GM19455 (cell line): Measurements from ENCODE around the gene LRFN2.

Experiments used
- ATAC-seq: cut with Tn5 transposase; IDR thresholded peaks from one replicate; pipeline ENCODE4 v1.9.1; 2021; ENCODE audit not compliant: unreplicated experiment

LRFN2 gene

DNA sequence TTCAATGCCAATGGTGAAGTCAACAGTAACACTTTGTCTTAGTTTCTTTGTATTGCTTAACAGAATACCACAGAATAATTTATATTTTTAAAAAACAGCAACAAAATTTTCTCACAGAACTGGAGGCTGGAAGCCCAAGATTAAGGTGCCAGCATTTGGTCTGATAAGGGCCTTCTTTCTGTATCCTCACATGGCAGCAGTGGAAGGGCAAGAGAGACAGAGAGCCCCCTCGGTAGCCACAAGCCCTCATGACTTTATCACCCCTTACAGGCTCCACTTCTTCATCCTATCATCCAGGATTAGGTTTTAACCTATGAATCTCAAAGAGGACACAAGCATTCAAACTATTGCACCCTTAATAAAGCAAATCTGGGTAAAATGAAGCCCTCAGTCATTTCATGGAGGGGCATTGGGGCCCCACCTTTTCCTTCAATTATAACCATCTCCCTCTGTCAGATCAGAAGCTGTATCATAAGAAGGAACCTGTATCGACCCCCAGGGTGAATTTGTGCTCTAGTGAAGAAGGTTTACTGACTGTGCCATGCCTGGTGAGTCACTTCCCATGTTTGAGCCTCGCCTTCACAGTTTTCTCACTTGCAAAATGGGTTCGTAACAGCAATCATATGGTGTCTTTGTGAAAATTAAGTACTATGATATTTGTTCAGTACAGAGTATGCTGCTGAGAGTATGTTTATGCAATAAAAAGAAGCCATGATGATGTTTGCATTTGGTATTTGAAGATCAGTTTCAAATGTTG, 178.2 kb downstream of the LRFN2 start:
- no peak for ATAC-seq

DNA sequence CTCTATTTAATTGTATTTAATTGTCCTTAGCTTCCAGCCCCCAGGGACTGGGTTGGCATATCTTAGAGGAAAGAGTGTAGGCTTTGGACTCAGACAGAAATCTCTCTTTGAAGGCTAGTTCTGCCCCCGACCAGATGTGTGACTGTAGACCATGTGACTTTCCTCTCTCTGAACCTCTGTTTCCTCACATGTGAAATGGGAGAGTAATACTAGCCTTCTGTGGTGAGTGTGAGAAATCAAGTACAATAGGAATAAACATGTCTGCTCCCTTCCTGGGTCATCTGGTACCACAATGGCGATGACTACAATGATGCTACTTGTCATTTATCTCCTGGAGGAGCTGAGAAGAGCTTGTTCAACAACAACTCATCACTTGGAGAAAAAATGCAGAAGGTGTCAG, 179.9 kb downstream of the LRFN2 start:
- ATAC-seq = no peak

DNA sequence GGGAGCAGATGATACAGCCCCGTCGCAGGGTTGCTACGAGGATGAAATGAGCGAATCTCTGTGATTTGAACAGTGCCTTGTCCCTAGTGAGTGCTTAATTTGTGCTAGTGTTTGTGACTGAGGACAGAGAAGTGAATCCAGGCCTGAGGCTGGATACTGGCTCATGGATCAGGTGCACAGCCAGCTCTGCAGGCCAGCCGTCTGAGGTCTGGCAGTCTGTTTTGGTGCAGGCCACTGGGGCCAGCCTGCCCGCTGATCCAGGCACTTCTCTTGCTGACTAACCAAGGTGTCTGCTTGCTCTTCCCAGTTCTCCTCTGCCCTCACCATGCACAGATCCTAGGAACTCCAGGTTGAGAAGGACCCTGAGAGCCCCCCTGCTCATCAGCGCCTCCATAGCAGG, 181.0 kb downstream of the LRFN2 start:
- ATAC-seq = no peak

DNA sequence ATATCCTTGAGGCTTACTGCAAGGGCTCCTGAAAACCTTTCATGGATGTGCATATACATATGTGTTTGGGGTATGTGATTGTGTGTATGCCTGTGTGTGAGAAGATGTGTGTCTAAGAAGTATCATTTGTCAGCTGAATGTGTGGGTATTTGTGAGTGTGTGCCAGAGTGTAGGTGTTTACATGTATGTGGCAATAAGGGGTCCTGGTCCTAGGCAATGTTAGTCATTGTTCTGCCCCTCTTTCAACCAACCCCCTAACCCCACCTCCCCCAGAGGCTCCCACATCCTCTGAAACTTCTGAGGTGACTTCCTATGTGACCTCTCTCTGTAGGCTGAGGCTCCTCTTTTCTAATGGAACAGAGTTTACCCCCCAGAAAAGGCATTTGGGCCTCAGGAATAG, 186.4 kb downstream of the LRFN2 start:
- no peak for ATAC-seq

DNA sequence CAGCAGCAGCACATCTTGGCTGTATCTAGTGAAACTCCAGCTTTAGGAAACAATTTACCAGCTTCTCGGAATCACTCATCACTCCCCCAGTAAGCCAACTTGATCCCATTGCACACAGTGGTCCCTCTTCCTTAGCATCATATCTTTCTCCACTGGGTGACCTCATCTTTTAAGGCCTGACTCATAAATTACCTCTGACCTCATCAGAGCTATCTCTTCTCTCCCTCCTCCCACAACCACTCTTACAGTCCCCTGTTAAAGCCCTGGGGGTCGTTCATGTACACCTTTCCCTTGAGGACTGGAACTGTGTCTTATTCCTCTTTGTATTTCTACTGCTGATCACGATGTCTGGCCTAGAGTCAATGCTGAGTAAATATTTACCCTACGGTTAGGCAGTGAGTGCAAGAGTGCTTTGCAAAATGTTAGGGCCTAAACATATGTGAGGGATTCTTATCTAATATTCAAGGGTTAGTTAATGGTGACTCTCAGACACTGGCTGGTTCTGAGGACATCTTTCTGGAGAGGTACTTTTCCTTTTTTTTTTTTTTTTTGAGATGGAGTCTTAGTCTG, 187.2 kb downstream of the LRFN2 start:
- no peak for ATAC-seq

DNA sequence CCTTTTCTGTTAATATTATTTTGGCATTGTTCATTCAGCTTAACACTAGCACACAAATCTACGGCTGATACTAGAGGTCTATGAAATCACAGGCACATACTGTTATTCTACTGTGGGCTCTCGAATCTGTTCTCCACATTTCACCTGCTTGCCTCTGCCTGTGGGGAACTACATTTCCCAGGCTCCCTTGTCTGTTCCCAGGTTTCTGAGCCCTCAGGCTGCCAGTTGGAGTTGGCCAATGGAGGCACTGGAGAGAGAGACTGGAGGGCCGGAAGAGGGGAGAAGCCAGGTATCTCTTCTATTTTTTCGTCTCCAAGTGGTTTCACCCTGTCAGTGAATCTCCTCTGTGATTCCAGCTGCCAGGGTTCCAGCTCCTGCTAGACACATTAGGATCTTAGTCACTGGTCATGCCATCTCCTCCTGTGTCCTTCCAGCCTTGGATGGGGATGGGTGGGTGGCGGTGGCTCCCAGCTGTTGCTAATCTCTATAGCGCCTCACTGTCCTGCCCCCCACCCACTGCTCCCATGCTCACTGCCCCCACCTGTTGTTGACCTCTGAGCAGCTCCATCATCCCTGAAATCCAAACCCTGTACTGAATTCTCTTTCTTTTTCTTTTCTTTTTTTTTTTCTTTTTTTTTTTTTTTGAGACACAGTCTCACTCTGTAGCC, 188.2 kb downstream of the LRFN2 start:
- ATAC-seq = no peak

DNA sequence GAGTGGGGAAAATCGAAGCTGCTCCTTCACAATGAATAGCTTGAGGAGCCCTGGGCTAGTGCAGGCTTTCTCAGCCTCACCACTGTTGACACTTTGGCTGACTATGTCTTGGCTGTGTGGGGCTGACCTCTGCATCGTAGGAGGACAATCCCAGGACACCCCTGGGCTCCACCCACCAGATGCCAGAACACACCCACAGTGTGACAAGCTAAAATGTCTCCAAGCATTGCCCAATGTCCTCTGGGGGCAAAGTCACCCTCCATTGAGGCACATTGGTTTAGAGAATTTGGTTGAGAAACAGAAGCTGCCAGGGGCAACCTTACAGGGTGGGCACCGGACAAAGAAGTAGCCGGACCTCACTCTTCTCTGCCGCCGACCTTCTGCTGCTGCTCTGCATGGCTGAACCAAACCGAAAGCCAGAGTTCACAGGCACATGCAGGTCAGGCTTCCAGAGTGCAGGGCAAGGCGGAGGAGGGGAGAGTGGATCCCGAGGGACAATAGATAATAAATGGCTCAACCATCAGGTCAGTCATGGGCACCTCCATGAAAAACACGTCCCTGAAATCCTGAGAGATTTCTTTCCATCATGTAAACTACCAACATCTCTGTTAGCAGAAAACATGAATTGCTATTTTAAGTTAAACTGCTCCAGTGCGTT, 189.0 kb downstream of the LRFN2 start:
- ATAC-seq = no peak

DNA sequence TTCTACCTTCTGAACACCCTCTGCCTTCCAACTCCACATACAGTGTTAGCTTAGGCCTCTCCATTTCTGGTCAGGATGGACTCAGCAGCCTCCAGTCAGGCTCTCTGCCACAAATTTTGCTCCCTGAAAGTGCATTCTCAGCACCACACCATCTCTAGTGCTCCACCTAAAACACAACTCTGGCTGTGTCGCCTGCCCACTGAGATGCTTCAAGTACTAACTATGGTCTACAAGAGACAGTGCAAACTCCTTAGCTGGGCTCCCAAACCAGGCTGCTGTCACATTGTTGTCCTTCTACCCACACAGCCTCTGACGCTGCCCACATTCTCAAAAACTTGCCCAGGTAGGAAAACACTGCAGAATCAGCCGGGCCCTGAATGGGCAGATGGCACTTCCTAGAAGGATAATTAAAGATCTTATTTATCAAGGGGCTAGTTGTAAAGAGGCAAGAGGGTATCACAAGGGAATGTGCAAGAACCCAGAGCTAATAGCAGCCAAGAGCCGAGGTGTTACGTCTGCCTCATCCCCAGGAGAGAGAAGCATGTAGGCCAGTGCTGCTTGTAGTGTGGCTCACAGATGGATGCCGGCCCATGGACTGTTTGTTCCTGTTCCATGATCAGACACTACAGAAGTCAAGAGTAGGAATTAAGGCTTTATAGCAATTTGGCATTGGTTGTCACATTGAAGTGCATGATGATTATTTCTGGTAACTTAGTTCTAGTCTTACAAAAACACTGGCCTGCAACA, 189.7 kb downstream of the LRFN2 start:
- ATAC-seq = no peak

DNA sequence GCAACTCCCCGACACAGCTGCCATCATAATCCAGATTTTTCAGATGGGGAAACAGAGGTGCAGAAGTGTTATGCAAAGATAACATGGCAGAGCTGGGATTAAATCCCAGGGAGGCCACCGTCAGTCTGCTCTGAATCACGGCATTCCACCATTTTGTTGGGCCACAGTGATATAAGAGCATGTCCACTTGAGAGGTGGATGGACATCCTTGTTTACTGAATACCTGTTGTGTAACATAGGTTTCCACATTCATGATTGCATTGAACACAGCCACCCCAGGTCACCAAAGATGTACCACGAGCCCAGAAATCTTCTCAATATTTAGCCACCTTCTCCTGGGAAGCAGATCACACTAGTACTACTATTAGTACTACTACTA, 191.5 kb downstream of the LRFN2 start:
- no peak for ATAC-seq

DNA sequence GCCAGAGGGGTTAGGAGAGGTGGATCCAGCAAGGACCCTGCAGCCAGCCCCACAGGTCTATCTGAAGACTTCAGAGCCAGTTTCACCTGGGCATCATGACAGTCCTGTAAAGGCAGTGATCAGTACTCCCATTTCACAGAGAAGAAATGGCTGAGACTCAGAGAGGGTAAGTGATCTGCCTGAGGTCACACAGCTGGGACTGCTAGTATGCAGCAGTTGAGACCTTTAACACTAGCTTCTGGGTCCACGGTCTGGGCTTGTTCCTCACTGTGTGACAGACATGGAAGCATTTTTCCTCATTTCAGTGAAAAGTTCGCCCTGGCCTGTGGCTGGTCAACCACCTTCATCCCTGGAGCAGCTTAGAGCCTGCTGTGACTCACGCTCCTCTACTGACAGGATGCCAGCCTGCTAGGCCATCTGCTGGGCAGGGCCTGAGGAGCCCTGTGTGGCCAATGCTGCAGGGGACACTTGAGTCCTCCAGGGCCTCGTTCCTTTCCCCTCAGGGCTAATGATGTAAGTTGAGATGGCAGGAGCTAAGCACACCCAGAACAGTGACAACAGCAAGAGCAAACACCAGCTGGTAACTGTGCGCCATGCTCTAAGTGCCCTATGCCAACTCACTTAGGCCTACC, 192.0 kb downstream of the LRFN2 start:
- no peak for ATAC-seq

DNA sequence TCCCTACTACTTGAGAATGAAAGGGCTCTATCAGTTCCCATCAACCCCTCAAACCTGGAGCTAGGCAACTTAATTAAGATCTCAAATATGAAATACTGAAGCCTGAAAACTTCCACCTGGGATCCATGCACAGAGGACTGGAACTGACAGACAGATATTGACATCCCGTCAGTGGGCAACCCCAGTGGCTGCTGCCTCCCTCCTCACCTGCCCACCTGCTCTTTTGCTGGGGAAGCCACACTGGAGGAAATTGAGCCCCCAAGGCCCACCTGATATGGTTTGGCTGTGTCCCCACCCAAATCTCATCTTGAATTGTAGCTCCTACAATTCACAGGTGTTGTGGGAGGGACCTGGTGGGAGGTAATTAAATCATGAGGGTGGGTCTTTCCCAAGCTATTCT, 192.8 kb downstream of the LRFN2 start:
- no peak for ATAC-seq

DNA sequence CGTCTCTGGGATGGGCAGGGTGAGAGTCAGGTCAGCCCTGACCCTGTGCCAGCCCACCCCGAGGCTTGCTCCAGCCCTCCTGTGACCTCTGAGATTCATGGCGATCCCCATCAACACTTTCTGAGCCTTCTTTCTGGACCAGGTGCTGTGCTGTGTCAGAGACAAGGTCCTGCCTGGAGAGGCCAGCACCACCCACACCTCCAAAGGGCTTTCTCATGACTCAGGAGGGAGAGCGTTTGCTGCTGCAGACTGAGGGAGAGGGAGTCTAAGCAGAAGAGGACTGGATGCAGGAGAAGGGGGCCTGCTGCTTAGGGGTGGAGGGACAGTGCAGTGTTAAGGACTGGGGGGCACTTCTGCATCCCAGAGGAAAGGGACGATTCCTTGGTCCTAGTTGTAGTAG, 193.5 kb downstream of the LRFN2 start:
- no peak for ATAC-seq

DNA sequence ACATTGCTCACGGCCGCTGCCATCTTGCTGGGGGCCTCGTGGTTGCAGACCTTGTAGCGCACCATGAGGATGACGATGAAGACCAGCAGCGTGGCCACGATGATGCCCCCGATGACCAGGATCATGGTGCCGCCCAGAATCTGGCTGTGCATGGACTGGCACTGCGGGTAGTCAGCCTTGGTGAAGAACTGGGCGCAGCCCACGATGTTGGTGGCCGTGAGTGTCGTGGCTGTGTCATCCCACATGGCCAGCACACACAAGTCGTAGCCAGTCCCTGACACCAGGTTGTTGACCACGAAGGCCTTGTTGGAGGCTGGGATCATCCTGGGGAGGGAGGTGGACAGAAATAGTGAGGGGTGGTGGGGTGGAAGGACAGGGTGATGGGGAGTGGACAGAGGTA, 194.6 kb downstream of the LRFN2 start:
- ATAC-seq = no peak

DNA sequence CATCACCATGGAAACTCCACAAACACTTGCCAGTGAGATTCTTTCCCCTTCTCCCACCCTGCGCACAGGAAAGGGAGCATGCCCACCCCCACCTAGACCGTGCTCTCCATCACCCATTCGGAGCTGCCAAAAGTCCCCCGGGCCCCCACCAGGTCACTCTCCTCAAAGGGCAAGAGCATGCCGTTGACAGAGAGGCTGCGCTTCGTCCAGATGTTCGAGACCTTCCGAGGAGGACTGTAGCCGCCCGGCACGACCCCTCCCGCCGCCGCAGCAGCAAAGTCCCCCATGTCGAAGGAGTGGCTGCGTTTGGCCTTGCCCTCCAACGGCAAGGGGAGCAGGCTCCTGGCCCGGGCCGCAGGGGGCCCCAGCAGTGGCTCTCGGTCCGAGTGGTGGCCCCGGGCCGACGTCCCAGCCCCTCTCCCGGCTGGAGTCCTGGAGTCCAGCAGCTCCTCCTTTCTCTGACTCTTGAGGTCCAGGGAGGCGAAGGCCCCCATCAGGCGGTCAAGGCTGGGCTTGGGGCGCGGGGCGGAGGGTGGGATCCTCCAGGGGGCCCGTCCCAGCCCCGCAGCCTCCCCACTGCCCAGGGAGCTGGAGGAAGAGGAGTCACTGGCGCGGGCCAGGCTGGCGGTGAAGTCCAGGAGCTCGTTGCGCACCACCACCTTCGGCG, 195.2 kb downstream of the LRFN2 start:
- ATAC-seq = no peak

DNA sequence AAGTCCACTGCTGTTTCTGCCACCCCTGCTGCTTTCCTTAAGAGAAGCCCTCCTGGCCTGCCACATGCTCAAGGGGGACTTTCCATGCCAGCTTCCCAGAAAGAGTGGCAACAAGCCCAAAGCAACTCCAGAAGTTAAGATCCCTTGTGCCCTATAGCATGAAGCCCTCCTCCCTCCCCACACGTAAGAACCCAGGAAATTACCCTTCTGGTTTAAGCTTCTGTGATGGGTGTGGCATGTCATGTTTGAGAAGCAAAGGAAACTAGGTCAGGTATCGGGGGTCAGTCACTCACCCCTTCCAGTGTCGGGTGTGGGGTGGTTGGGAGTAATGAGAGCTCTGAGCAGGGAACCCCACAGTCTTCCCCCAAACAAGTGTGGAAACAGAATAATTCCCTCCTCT, 196.1 kb downstream of the LRFN2 start:
- no peak for ATAC-seq

DNA sequence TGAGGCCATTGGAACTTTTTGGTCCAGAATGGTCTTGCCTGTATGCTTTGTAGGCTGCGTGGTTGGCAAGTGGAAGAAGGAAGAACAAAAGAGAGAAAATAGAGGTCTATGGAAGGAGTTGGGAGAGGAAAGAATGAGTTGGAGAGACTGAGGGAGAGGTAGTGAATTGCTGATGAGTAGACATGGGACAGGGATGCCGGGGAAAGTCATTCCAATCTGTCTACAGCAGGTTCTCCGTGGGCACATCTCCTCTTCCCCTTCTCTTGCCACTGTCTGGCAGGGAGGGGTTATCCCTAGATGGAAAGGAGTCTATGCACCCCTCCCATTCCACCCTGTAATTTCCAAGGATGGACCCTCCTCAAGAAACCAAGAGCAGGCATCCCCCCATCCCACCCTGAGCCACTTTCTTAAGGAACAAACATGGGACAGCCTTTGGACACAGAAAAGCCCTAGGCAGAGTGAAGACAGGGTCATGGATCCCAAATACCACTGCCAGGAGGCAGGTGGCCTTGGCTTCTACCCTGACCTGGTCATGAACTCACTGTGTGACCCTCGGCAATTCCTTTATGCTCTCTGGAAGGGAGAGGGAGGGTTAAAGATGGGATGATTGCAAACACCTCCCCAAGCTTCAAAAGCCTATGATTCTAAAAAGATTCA, 196.9 kb downstream of the LRFN2 start:
- no peak for ATAC-seq

DNA sequence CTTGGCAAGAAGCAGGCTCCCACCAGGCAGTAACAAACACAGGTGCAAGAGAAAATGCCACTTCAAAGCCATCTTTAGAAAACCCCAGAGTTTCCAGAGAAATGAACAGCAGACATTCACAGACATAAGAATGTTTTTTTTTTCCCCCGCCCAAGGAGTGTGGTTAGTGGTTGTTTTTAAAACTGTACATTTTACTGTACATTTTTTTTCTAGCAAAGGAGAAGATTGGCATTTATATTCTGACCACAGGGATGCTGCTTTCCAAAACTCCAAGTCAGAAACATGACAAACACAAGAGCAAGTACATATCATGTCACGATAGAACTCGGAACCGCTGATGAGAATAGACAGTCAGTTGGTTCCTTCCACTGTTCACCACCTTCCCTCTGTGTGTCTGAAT, 197.9 kb downstream of the LRFN2 start:
- no peak for ATAC-seq

DNA sequence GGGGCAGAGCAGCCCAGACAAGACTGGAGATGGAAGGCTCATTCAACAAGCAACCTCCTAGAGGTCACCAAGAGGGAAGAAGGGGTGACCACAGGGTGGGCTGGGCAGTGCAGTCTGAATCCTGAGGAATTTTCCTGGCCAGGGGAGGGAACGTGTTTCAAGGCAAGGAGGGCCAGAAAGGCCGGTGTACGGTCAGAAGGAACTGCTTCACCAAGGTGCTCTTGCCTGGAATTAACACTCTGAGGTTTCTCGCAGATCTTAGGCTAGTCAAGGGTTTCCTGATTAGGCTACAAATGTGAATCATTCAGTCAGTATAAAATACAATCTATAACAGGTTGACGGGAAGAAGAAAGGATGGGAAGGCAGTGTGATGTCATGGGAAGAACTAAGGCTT, 199.3 kb downstream of the LRFN2 start:
- ATAC-seq = no peak

DNA sequence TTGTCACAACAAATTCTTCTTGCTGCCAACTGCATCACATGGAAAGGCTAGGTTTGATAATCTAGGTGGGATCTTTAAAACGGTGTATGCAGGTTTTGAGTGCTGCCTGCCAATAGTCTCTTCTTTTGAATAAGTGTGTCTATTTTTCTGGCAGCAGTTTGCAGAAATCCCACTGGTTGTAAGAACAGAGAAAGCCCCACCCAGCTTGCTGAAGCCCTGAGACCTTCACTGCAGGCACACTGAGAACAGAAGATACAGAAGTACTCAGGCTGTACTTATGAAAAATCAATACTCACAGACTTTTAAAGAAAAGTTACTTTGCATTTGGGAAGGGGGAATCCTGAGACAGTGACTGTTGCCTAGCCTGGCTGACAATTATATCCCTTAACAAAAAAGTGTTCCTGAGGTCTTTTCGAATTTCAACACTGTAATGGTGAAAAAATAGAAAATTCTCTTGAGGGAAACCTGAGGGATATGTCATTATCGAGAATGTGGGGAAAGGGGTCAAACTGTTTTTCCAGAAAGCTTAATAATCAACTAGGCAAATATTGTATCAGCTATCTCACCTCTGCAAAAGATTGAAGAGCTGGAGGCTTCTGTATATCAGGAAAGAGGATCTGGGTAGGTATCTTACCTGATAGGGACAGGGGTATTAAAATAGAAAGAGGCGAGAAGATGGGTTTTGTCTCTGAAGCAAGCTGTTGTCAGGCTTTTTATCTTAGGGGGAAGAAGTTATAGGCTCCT, 199.9 kb downstream of the LRFN2 start:
- no peak for ATAC-seq
